CD14-positive monocyte (primary cell): Measurements from ENCODE around the gene SNRNP35. TPM values are rescaled to one million over a fixed set of nuclear protein-coding genes. Genes with fewer than 3 reads are reported as not detected.
A peak's percentile ranks its signal among the peaks of the same experiment; 100 is the strongest.

Experiments used
- DNase-seq, 3 donors: peaks; one replicate each; pipeline ENCODE4 v3.0.0-alpha.2; 2011 to 2022
- H2AFZ ChIP-seq: 2 replicates; pipeline ENCODE4 v1.6.0; 2012; ENCODE audit warnings: mild to moderate bottlenecking, low read depth, low read length, inconsistent platforms; ENCODE audit not compliant: insufficient read depth, poor library complexity, severe bottlenecking
- H3K27ac ChIP-seq, 2 donors: 1 replicate in 1 of 2; 2 replicates in 1 of 2; pipeline ENCODE4 v1.5.1; 2012 to 2013; ENCODE audit warnings: low read length in 2 of 2, control low read depth in 1 of 2, inconsistent platforms in 1 of 2, low read depth in 1 of 2, mild to moderate bottlenecking in 1 of 2
- H3K27me3 ChIP-seq, 2 donors: one replicate each; pipeline versions ENCODE4 v1.6.0 to v1.6.1; 2011 to 2013; ENCODE audit warnings: low read length in 2 of 2; ENCODE audit not compliant: control insufficient read depth in 2 of 2, insufficient read depth in 2 of 2
- H3K36me3 ChIP-seq, 2 donors: replicated peaks in 1 of 2; 1 replicate in 1 of 2; 2 replicates in 1 of 2; pipeline versions ENCODE4 v1.5.1 to v1.6.1; 2012 to 2013; ENCODE audit warnings: low read length in 2 of 2, control low read depth in 1 of 2, inconsistent platforms in 1 of 2, mild to moderate bottlenecking in 1 of 2; ENCODE audit not compliant: insufficient read depth in 2 of 2, control insufficient read depth in 1 of 2
- H3K4me1 ChIP-seq, 2 donors: 1 replicate in 1 of 2; 2 replicates in 1 of 2; pipeline versions ENCODE4 v1.5.1 to v1.6.1; 2012 to 2013; ENCODE audit warnings: low read length in 2 of 2, control low read depth in 1 of 2, inconsistent platforms in 1 of 2, mild to moderate bottlenecking in 1 of 2, moderate library complexity in 1 of 2; ENCODE audit not compliant: insufficient read depth in 2 of 2, control insufficient read depth in 1 of 2
- H3K4me2 ChIP-seq: replicated peaks from 2 replicates; pipeline ENCODE3; 2012; ENCODE audit warnings: low read length, moderate library complexity, mild to moderate bottlenecking; ENCODE audit not compliant: poor library complexity, severe bottlenecking; ENCODE audit errors: extremely low read depth
- H3K4me3 ChIP-seq, 3 experiments: fragments of 200-600 bp in 1 of 3; sonication (generic) in 1 of 3; replicated peaks in 1 of 3; 1 replicate in 2 of 3; 2 replicates in 1 of 3; pipeline ENCODE4 v1.5.1; 2011 to 2013; ENCODE audit warnings: low read length in 3 of 3, mild to moderate bottlenecking in 3 of 3, control low read depth in 2 of 3, low read depth in 2 of 3, inconsistent platforms in 1 of 3, moderate library complexity in 1 of 3
- H3K79me2 ChIP-seq: 2 replicates; pipeline ENCODE4 v1.6.0; 2012; ENCODE audit warnings: mild to moderate bottlenecking, control low read depth, inconsistent platforms, low read length, moderate library complexity; ENCODE audit not compliant: insufficient read depth
- H3K9ac ChIP-seq: 2 replicates; pipeline ENCODE4 v1.6.0; 2017; ENCODE audit warnings: low read length, mild to moderate bottlenecking; ENCODE audit not compliant: insufficient read depth, poor library complexity, severe bottlenecking
- H3K9me3 ChIP-seq, 2 donors: replicated peaks in 1 of 2; 1 replicate in 1 of 2; 2 replicates in 1 of 2; pipeline versions ENCODE4 v1.5.1 to v1.6.1; 2012 to 2013; ENCODE audit warnings: low read length in 2 of 2, control low read depth in 1 of 2; ENCODE audit not compliant: control insufficient read depth in 1 of 2, insufficient read depth in 1 of 2
- H4K20me1 ChIP-seq: 2 replicates; pipeline ENCODE4 v1.6.0; 2012; ENCODE audit warnings: mild to moderate bottlenecking, low read length, control low read depth, moderate library complexity; ENCODE audit not compliant: insufficient read depth
- H3K27ac Mint-ChIP-seq, 7 donors: one replicate each; pipeline ENCODE4 v1.8.0; 2020; ENCODE audit warnings: mild to moderate bottlenecking in 7 of 7, mixed read lengths in 7 of 7, moderate library complexity in 6 of 7, inconsistent platforms in 2 of 7
- H3K27me3 Mint-ChIP-seq, 3 donors: one replicate each; pipeline ENCODE4 v1.8.0; 2021 to 2022; ENCODE audit warnings: low read depth in 3 of 3, mild to moderate bottlenecking in 3 of 3, mixed read lengths in 3 of 3, moderate library complexity in 3 of 3, inconsistent platforms in 1 of 3
- H3K36me3 Mint-ChIP-seq, 2 donors: one replicate each; pipeline ENCODE4 v1.8.0; 2020; ENCODE audit warnings: mixed read lengths in 2 of 2, inconsistent platforms in 1 of 2, mild to moderate bottlenecking in 1 of 2
- H3K4me1 Mint-ChIP-seq: one replicate; pipeline ENCODE4 v1.8.0; 2020; ENCODE audit warnings: mild to moderate bottlenecking, mixed read lengths
- H3K4me3 Mint-ChIP-seq, 2 donors: one replicate each; pipeline ENCODE4 v1.8.0; 2020; ENCODE audit warnings: mild to moderate bottlenecking in 2 of 2, mixed read lengths in 2 of 2, moderate library complexity in 1 of 2
- H3K9me3 Mint-ChIP-seq, 7 donors: one replicate each; pipeline ENCODE4 v1.8.0; 2020 to 2022; ENCODE audit warnings: mixed read lengths in 7 of 7, mild to moderate bottlenecking in 6 of 7, moderate library complexity in 6 of 7, inconsistent platforms in 2 of 7
- CTCF ChIP-seq: fragments of 200-600 bp; IDR thresholded peaks from one replicate; pipeline ENCODE4 v1.8.0; 2022; ENCODE audit warnings: antibody characterized with exemption, mild to moderate bottlenecking
- WGBS: methylation state at CpG from one replicate; pipeline ENCODE4 v1.1.5; 2013; ENCODE audit warnings: missing lambda C conversion rate; ENCODE audit not compliant: insufficient coverage; 5-methylcytosine and 5-hydroxymethylcytosine counted together
- intact Hi-C, 2 donors: fragments of 100-400 bp; cut with micrococcal nuclease; formaldehyde crosslinking; loops; one replicate each; pipeline versions ENCODE4 v1.15.0 to v1.15.1; 2023
- polyA plus RNA-seq, 3 donors: library from polyadenylated mRNA; depleted of rRNA in 1 of 3; unstranded in 2 of 3; stranded (reverse) in 1 of 3; fragments of 300-500 nt in 2 of 3; fragments of >200 nt in 1 of 3; fragmentation: Illumina TruSeq in 2 of 3; gene quantifications; 1 replicate in 2 of 3; 2 replicates in 1 of 3; pipeline ENCODE4 v1.2.3, GENCODE V29; 2012 to 2021

The SNRNP35 gene
- polyA plus RNA-seq, 3 donors: 13.4 to 19.5 (median 16.7) TPM

- Mint-ChIP-seq H3K4me3 (no peak overlapping the region), H3K9me3 (peaks cover 0 to 2% (median 0%) of the 10 kb centered on the region in 7 donors)
These were observed 32.1 kb downstream of the SNRNP35 start for GRCh38 chr12:123490089-123490488.

GRCh38 chr12:123491056-123491455, 33.1 kb downstream of the SNRNP35 start:
- 96% methylated on average over 11 of the region's 11 CpGs for WGBS

More at GRCh38 chr12:123490089-123490488, 32.1 kb downstream of the SNRNP35 start:
- no peaks in the 10 kb centered on the region for H3K27me3 ChIP-seq
- H3K9me3 ChIP-seq: no peaks in the 10 kb centered on the region
- H3K4me2 ChIP-seq: no peak overlapping the region
- H3K27me3 Mint-ChIP-seq: peaks cover 0 to 16% (median 5%) of the 10 kb centered on the region in 3 donors
- H3K4me3 ChIP-seq: no peak overlapping the region
- intact Hi-C loops: no loop called here
- H2AFZ ChIP-seq: no peak overlapping the region
- no peaks in the 10 kb centered on the region for H3K36me3 Mint-ChIP-seq
- H3K27ac Mint-ChIP-seq: peak overlapping the region in 2 of 7 donors; percentile 36 to 46
- H3K4me1 Mint-ChIP-seq: peaks cover 12% of the 10 kb centered on the region
- H3K79me2 ChIP-seq: no peaks in the 10 kb centered on the region
- H3K4me1 ChIP-seq: peaks cover 0 to 4% of the 10 kb centered on the region in 2 donors
- DNase-seq: no peak
- H3K36me3 ChIP-seq: no peaks in the 10 kb centered on the region
- no peaks in the 10 kb centered on the region for H4K20me1 ChIP-seq
- WGBS: 92% methylated on average over 4 of the region's 5 CpGs
- TF ChIP-seq CTCF: no peak
- H3K9ac ChIP-seq: no peak overlapping the region
- no peak overlapping the region for H3K27ac ChIP-seq

More at GRCh38 chr12:123491056-123491455, 33.1 kb downstream of the SNRNP35 start:
- no peaks in the 10 kb centered on the region for H3K36me3 Mint-ChIP-seq
- peaks cover 12% of the 10 kb centered on the region for H3K4me1 Mint-ChIP-seq
- Histone ChIP-seq H3K36me3 (no peaks in the 10 kb centered on the region), H2AFZ (no peak overlapping the region), H3K4me2 (no peak overlapping the region), H3K4me3 (no peak overlapping the region), H3K79me2 (no peaks in the 10 kb centered on the region), H3K27ac (no peak overlapping the region), H4K20me1 (no peaks in the 10 kb centered on the region), H3K27me3 (no peaks in the 10 kb centered on the region), H3K9me3 (no peaks in the 10 kb centered on the region), H3K9ac (no peak overlapping the region), H3K4me1 (peaks cover 0 to 4% of the 10 kb centered on the region in 2 donors)
- H3K27me3 Mint-ChIP-seq: peaks cover 0 to 13% (median 7%) of the 10 kb centered on the region in 3 donors
- intact Hi-C loops: no loop called here
- no peak for DNase-seq
- peaks cover 0 to 2% (median 0%) of the 10 kb centered on the region in 7 donors for H3K9me3 Mint-ChIP-seq
- no peak overlapping the region for H3K27ac Mint-ChIP-seq
- TF ChIP-seq CTCF: no peak
- no peak overlapping the region for H3K4me3 Mint-ChIP-seq
